ENCODE results near the gene WDR27.
"Not testable (repeated sequence)": the region's sequence is repeated elsewhere in the genome, so short reads cannot be mapped to it uniquely, and the experiment has no call there.

WDR27 gene

GRCh38 chr6:169709293-169709692 is 7.5 kb upstream of the WDR27 start:
- DNase-seq = no peak

GRCh38 chr6:169707772-169708171 is 5.9 kb upstream of the WDR27 start:
- no peak for DNase-seq

GRCh38 chr6:169702840-169703246 is 1.0 kb upstream of the WDR27 start:
- no peak for DNase-seq

- DNase-seq = no peak
Observed at GRCh38 chr6:169701311-169701953, 397 bp downstream of the WDR27 start.

GRCh38 chr6:169700296-169700695 is 1.5 kb downstream of the WDR27 start:
- DNase-seq = no peak

- DNase-seq = not testable (repeated sequence)
Observed at GRCh38 chr6:169697115-169697514, 4.7 kb downstream of the WDR27 start.

- no peak for DNase-seq
Observed at GRCh38 chr6:169695131-169695530, 6.7 kb downstream of the WDR27 start.

- no peak for DNase-seq
Observed at GRCh38 chr6:169692516-169692915, 9.3 kb downstream of the WDR27 start.

GRCh38 chr6:169691260-169691659 is 10.6 kb downstream of the WDR27 start:
- no peak for DNase-seq

GRCh38 chr6:169689287-169689686 is 12.5 kb downstream of the WDR27 start:
- DNase-seq = no peak

- no peak for DNase-seq
Observed at GRCh38 chr6:169685860-169686259, 16.0 kb downstream of the WDR27 start.

- no peak for DNase-seq
Observed at GRCh38 chr6:169684056-169684455, 17.8 kb downstream of the WDR27 start.

- DNase-seq = no peak
Observed at GRCh38 chr6:169678342-169678741, 23.5 kb downstream of the WDR27 start.

GRCh38 chr6:169677096-169677495 is 24.7 kb downstream of the WDR27 start:
- no peak for DNase-seq

- no peak for DNase-seq
Observed at GRCh38 chr6:169675011-169675410, 26.8 kb downstream of the WDR27 start.

- DNase-seq = no peak
Observed at GRCh38 chr6:169671563-169671962, 30.3 kb downstream of the WDR27 start.

GRCh38 chr6:169669889-169670288 is 31.9 kb downstream of the WDR27 start:
- DNase-seq = no peak

GRCh38 chr6:169669147-169669546 is 32.7 kb downstream of the WDR27 start:
- no peak for DNase-seq

- DNase-seq = no peak
Observed at GRCh38 chr6:169668203-169668847, 33.5 kb downstream of the WDR27 start.

GRCh38 chr6:169667716-169668115 is 34.1 kb downstream of the WDR27 start:
- DNase-seq = no peak

GRCh38 chr6:169666441-169666840 is 35.4 kb downstream of the WDR27 start:
- no peak for DNase-seq

- DNase-seq = no peak
Observed at GRCh38 chr6:169665289-169665688, 36.5 kb downstream of the WDR27 start.

GRCh38 chr6:169664227-169664626 is 37.6 kb downstream of the WDR27 start:
- no peak for DNase-seq

GRCh38 chr6:169663468-169663867 is 38.4 kb downstream of the WDR27 start:
- no peak for DNase-seq

- no peak for DNase-seq
Observed at GRCh38 chr6:169661391-169661756, 40.5 kb downstream of the WDR27 start.
